HK-2 (cell line): ENCODE measurements around the gene TMEM198.
A peak's percentile ranks its signal among the peaks of the same experiment; 100 is the strongest.

Experiments used
- DNase-seq: peaks from one replicate; pipeline ENCODE4 v3.0.0-alpha.2; 2018; ENCODE audit not compliant: unreplicated experiment

TMEM198 gene

GRCh38 chr2:219526320-219527075 lies 17.3 kb upstream of the TMEM198 start:
- DNase-seq, result no peak

- no peak for DNase-seq
These were observed 16.8 kb upstream of the TMEM198 start for GRCh38 chr2:219527076-219527394.

- no peak for DNase-seq
These were observed 16.4 kb upstream of the TMEM198 start for GRCh38 chr2:219527472-219527871.

- DNase-seq, result peak; percentile 90
These were observed 13.5 kb upstream of the TMEM198 start for GRCh38 chr2:219530048-219530963.

- no peak for DNase-seq
These were observed 12.0 kb upstream of the TMEM198 start for GRCh38 chr2:219531639-219532377.

GRCh38 chr2:219532378-219532649 lies 11.5 kb upstream of the TMEM198 start:
- DNase-seq, result no peak

- DNase-seq, result no peak
These were observed 9.7 kb upstream of the TMEM198 start for GRCh38 chr2:219533930-219534661.

GRCh38 chr2:219536425-219536824 lies 7.4 kb upstream of the TMEM198 start:
- no peak for DNase-seq

GRCh38 chr2:219536967-219537366 lies 6.9 kb upstream of the TMEM198 start:
- DNase-seq, result no peak

GRCh38 chr2:219537657-219538488 lies 6.0 kb upstream of the TMEM198 start:
- no peak for DNase-seq

- DNase-seq, result no peak
These were observed 5.3 kb upstream of the TMEM198 start for GRCh38 chr2:219538504-219538951.

- DNase-seq, result no peak
These were observed 4.7 kb upstream of the TMEM198 start for GRCh38 chr2:219538956-219539788.

GRCh38 chr2:219539926-219540678 lies 3.7 kb upstream of the TMEM198 start:
- no peak for DNase-seq

- no peak for DNase-seq
These were observed 2.9 kb upstream of the TMEM198 start for GRCh38 chr2:219540784-219541504.

GRCh38 chr2:219541611-219542180 lies 2.1 kb upstream of the TMEM198 start:
- peak; percentile 92 for DNase-seq

- DNase-seq, result peak; percentile 73
These were observed 765 bp upstream of the TMEM198 start for GRCh38 chr2:219542931-219543595.

GRCh38 chr2:219544567-219544966 lies 739 bp downstream of the TMEM198 start:
- no peak for DNase-seq
